AG04449 (cell line): ENCODE data around the gene CAT.

ENCODE experiments used
- CTCF ChIA-PET: fragments of 350-600 bp; formaldehyde crosslinking; extraction: SDS; loops from one replicate; lab custom pipeline; 2021; ENCODE audit warnings: antibody characterized with exemption; lab: Yijun Ruan, JAX
- POLR2A ChIA-PET: fragments of 400-600, 350-600 bp; formaldehyde crosslinking; extraction: SDS; loops from one replicate; lab custom pipeline; 2020; ENCODE audit warnings: antibody characterized with exemption, inconsistent platforms; lab: Yijun Ruan, JAX
- DNase-seq: peaks from one replicate; pipeline ENCODE4 v3.0.0-alpha.2; 2010; ENCODE audit warnings: low read depth, low spot score
- H3K4me3 ChIP-seq: 2 replicates; pipeline ENCODE4 v1.5.1; 2011; ENCODE audit warnings: low read depth, mild to moderate bottlenecking, control low read depth, low read length
- TF ChIP-seq, protein P1 (sequence below): IDR thresholded peaks from one replicate; pipeline ENCODE4 v1.5.1; 2011; ENCODE audit warnings: mild to moderate bottlenecking, moderate library complexity, low read length, control low read depth, inconsistent platforms; ENCODE audit not compliant: insufficient read depth; ENCODE audit errors: missing control alignments

The CAT gene

DNA sequence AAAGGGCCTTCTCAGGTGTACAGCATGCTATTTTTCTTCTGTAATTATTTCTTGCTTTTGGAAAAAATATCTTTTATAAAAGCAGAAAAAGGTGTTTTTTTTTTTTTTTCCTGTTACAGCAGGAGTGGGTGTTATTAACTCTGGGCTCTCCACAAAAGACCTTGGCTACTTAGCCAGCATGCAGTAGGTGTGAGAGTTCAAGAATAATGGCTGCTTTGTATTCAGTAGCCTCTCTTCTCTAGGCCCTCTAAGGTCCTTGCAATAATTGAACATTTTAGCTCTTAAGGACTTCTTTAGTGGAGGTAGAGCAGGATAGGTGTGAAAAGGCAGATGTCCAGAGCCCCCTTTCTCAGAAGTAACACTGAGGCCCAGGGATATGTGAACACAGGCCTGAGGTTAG, 71.5 kb downstream of the CAT start:
- H3K4me3 ChIP-seq: no peak overlapping the region
- TF ChIP-seq, protein P1, sequence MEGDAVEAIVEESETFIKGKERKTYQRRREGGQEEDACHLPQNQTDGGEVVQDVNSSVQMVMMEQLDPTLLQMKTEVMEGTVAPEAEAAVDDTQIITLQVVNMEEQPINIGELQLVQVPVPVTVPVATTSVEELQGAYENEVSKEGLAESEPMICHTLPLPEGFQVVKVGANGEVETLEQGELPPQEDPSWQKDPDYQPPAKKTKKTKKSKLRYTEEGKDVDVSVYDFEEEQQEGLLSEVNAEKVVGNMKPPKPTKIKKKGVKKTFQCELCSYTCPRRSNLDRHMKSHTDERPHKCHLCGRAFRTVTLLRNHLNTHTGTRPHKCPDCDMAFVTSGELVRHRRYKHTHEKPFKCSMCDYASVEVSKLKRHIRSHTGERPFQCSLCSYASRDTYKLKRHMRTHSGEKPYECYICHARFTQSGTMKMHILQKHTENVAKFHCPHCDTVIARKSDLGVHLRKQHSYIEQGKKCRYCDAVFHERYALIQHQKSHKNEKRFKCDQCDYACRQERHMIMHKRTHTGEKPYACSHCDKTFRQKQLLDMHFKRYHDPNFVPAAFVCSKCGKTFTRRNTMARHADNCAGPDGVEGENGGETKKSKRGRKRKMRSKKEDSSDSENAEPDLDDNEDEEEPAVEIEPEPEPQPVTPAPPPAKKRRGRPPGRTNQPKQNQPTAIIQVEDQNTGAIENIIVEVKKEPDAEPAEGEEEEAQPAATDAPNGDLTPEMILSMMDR: no peak
- ChIA-PET CTCF (interaction anchor here (5.6 kb wide), 1 partner anchor 380 kb away, joined by 82 read pairs; no protein-coding TSS in a partner anchor), POLR2A (no interaction called here)
- DNase-seq: no peak

DNA sequence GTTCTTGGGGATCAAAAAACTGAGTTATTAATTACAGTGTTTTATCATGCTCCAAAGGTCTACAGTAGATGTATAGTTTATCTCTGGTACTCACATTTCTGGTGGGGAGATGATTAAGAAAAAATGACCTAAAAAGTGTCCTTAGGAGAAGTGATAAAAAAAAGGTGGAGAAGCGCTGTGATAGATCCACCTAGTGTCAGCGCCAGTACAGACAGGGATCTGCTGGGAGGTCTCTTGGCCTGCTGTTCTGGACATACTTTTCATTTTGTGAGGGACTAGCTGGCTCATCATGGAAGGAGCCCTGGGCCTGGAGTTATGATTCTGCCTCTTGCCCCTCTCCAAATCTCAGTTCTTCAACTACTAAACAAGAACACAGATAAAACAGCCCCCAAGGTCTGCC, 71.9 kb downstream of the CAT start:
- TF ChIP-seq, protein P1: no peak
- DNase-seq: no peak
- ChIA-PET POLR2A (no interaction called here), CTCF (interaction anchor here (1.2 to 5.6 kb wide), 4 partner anchors 7 to 380 kb away, joined by 6 to 82 read pairs (median 23); no protein-coding TSS in a partner anchor)
- H3K4me3 ChIP-seq: no peak overlapping the region

DNA sequence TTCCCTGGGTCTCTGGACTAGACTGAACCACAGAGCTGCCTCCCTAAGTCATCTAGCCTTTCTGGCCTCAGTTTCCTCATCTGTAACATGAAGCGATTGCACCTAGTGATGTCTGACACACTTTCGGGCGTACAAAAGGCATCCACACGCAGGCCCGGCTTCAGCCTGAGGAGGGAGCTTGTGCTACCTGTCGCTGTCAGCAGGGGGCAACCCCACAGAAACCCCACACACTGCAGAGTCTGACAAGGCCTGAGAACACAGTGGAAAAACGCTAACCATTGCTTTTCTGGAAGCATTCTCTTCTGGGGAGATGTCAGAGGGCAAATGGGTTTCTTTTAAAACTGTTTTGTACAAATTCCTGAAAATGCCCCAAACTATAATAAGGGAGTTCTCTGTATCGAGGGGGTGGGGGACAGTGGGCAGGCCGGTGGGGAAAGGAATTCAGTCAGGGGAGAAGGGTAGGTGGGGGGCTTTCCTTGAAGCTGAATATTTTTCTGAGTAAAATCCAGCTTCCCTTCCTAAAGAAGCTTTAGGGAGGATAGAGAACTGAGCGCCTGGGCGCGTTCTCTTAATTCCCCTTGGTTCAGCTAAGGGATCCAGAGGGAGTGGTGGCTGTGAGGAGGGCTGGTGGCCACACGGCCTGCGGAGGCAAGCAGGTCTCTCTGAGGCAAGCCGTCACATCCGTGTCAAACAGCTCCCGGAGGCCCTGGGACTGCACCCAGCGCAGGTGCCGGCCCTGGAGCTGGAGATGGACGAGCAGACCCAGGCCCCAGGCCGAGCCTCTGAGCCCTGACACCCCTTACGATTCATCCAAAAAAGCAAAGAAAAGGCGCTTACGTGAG, 74.3 kb downstream of the CAT start:
- no peak overlapping the region for H3K4me3 ChIP-seq
- ChIA-PET POLR2A (no interaction called here), CTCF (interaction anchor here (0.6 to 5.6 kb wide), 31 partner anchors 8 to 879 kb away, joined by 3 to 82 read pairs (median 4); no protein-coding TSS in a partner anchor)
- TF ChIP-seq, protein P1: peak; percentile 89
- no peak for DNase-seq

DNA sequence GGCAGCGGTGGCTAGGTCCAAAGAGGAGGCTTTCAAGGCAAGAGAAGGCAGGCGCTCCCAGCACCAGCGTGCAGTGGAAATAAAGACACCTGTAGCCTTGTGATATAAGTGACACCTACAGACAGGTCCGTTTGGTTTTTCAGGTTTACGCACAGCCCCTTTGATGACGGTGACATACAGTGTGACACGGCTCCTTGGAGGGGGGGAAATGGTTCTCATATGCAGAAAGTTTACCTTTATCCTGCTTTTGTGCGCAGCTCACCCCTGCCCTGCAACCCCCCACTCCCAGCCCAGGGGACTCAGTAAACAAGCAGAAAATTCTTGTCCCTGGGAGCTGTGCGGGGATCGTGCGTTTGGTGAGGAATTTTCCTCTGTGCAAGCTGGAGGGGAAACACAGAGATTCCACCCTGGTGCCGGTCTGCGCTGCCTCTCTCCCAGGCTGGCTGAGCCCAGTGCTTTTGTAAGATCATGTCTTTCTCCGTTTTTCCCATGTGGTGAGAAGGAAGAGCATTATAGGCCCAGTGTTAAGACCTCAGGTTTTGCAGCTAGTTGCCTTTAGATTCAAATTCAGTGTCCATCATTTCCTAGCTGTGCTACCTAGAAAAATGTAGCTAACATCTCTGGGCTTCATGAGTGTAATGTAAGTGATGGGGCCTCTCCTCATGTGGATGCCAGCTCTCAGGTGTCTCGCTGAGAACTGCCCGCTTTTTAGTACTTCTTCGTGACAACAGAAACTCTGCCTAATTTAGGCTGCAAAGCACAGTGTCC, 75.1 kb downstream of the CAT start, which contains the start of gene ELF5:
Gene ELF5 (minus strand): TSS at position 113 of the 768 bp plus-strand sequence. CDS start 8,045 bp downstream, outside the sequence.
- no peak for DNase-seq
- TF ChIP-seq, protein P1: no peak
- ChIA-PET CTCF (interaction anchor here (0.6 to 5.6 kb wide), 20 partner anchors 10 to 384 kb away, joined by 3 to 82 read pairs (median 4); no protein-coding TSS in a partner anchor), POLR2A (no interaction called here)
- no peak within 1 kb of the TSS for H3K4me3 ChIP-seq

DNA sequence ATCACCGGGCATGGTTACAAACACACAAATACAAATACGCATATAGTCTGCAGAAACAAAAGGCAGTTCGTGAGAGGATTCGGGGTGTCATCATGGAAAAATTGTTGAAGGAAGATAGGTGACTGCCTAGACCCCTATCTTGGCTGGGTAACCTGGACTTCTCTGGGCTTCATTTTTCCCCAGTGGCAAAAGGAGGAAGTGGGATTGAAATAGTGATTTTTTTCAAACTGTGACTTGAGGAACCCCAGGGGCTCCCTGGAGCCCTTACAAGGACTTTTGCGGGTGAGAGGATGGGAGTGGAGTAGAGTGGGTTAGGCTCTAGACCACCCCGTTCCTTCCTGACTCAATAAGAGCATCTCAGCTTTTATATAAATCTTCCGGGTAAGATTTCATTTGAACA, 75.9 kb downstream of the CAT start:
- no peak overlapping the region for H3K4me3 ChIP-seq
- ChIA-PET CTCF (interaction anchor here (0.8 to 5.6 kb wide), 8 partner anchors 10 to 376 kb away, joined by 3 to 82 read pairs (median 4); no protein-coding TSS in a partner anchor), POLR2A (no interaction called here)
- TF ChIP-seq, protein P1: no peak
- no peak for DNase-seq
